Fibroblast of the conjunctiva (primary cell): ENCODE measurements around the gene TRIM37.
"Not testable (repeated sequence)": the region's sequence is repeated elsewhere in the genome, so short reads cannot be mapped to it uniquely, and the experiment has no call there.

Experiments used
- DNase-seq: peaks from one replicate; pipeline ENCODE4 v3.0.0-alpha.2; 2010; ENCODE audit warnings: low read depth

The TRIM37 gene

DNA sequence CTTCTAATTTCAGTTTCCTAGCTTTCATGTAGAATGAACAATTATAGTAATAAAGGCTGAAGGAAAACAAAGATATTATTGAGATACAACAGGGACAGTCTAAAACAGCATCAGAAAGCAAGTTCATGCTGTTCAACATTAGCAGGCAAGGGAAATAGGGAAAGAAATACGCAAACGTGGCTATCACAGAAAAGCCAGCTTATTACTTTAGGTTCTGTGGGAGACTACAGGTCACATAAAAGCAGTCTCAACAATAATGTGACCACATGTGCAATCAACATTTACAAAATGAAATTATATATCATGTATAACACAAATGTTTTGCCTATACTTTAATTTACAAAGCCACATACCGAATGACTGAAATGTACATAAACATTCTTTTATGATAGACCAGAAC, 4.9 kb upstream of the TRIM37 start:
- no peak for DNase-seq

- DNase-seq: no peak
Observed at GRCh38 chr17:59110973-59111372, 4.3 kb upstream of the TRIM37 start.

DNA sequence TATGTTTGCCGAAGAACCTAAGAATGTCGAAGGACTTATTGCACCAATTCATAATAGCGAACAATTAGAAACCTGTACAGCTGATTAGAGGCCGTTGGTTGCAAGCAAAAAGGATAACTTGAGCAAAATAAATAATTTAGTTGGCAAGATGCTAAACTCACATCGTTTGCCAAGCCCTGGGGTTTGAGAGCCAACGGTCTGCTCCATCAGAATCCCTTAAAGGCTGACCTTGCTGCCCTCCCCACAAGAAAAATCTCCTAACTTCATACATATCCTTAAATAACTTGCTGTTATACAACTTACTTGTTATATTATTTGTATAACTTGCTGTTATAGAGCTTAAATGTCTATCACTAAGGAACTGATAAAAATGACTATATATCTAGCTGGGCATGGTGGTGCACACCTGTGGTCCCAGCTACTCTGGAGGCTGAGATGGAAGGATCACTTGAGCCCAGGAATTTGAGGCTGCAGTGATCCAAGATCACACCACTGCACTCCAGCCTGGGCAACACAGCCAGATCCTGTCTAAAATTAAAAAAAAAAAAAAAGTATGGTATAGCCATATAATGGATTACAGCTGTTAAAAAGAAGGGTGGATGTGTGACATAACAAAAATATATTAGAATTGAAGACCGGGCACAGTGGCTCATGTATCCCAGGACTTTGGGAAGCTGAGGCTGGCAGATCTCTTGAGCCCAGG, 1.9 kb upstream of the TRIM37 start:
- no peak for DNase-seq

DNA sequence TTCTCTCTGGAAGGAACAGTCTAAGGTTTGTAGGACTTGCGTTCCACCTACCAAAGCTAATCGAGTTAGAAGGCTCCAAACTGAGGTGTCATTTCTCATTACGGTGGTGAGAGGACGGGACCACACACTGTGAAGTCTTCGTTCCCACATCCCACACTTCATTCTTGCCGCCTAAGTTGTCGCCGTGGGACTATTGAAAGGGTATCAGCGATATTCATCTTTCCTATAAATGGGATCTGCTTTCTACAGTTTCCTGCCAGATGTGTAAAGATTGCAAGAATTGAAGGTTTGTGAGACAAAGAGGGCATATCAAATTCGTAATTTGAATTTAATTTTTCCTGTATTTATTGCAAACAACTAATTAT, 608 bp upstream of the TRIM37 start:
- no peak for DNase-seq

- DNase-seq: peak; percentile 9
Observed at GRCh38 chr17:59105852-59106462, 723 bp downstream of the TRIM37 start.

GRCh38 chr17:59101178-59101577, 5.5 kb downstream of the TRIM37 start:
- no peak for DNase-seq

GRCh38 chr17:59097876-59098275, 8.8 kb downstream of the TRIM37 start:
- no peak for DNase-seq

GRCh38 chr17:59094861-59095530, 11.7 kb downstream of the TRIM37 start:
- no peak for DNase-seq

DNA sequence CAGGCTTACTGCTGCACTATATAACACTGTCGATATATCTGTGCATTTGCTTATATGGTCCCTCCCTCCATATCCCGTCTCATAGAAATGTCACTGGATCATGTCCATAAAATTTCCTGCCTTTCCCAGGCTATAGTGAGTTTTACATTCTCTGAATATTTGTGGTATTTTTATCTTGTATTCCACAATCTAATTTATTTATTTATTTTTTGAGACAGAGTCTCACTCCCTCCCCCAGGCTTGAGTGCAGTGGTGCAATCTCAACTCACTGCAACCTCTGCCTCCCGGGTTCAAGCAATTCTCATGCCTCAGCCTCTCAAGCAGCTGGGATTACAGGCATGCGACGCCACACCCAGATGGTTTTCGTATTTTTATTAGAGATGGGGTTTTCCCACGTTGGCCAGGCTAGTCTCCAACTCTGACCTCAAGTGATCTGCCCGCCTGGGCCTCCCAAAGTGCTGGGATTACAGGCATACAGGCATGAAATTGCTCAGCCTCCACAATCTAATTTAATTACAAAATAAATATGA, 12.9 kb downstream of the TRIM37 start:
- DNase-seq: peak; percentile 70

- no peak for DNase-seq
Observed at GRCh38 chr17:59093145-59093701, 13.5 kb downstream of the TRIM37 start.

GRCh38 chr17:59090593-59090992, 16.1 kb downstream of the TRIM37 start:
- DNase-seq: not testable (repeated sequence)

- DNase-seq: no peak
Observed at GRCh38 chr17:59084154-59084553, 22.5 kb downstream of the TRIM37 start.

DNA sequence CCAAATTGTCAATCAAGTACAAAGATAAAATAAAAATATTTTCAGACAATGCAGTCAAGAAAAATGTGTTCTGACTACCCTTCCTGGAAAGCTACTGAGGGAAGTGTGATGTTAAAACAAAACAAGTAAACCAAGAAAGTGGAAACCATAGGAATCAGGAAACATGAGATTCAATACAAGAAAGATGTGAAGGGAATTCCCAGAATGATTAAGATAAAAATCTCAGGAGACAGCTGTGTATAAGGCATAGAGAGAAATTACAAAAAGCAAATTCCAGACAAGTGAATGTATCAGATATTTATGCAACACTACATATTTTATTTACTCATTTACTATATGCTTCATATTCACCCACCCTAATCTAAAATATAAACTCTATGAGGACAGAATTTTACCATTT, 32.2 kb downstream of the TRIM37 start:
- DNase-seq: no peak

- DNase-seq: no peak
Observed at GRCh38 chr17:59073972-59074371, 32.7 kb downstream of the TRIM37 start.

GRCh38 chr17:59069856-59070255, 36.8 kb downstream of the TRIM37 start:
- DNase-seq: no peak

GRCh38 chr17:59067756-59068155, 38.9 kb downstream of the TRIM37 start:
- DNase-seq: no peak

GRCh38 chr17:59067340-59067739, 39.3 kb downstream of the TRIM37 start:
- DNase-seq: no peak

DNA sequence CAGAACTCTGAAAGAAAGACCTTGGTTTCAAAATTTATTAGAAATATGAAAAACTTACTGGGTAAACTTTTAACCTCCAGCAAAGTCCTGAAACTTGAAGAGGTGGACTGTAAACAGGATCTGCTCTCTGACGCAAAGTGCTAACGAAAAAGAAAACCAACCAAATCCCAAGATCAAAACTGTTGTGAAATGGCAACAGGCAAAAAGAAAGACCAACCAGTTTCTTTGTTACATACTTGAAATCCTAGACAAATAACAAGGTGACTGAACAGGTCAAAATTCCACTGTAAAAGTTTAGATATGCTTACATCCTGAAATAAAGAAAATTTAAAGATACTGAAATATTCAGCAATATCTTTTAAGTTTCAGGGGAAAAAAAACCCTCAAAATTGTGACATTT, 44.2 kb downstream of the TRIM37 start:
- no peak for DNase-seq

DNA sequence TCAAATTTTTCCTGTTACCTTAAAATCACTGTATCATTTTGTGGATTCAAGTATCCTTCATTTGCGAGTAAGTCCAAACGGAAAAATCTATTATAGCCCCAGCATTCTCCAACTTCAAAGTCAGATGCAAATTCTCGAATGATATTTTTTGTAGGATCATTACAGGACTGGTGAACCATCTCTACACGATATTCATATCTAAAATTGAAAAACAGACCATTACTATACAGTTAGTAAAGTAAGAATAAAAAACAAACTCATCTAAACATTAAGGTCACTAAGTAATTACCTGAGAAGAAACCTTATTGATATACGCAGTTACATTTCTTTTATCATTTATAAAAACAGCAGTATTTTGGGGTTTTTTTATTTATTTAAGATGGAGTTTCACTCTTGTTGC, 49.8 kb downstream of the TRIM37 start:
- DNase-seq: no peak

DNA sequence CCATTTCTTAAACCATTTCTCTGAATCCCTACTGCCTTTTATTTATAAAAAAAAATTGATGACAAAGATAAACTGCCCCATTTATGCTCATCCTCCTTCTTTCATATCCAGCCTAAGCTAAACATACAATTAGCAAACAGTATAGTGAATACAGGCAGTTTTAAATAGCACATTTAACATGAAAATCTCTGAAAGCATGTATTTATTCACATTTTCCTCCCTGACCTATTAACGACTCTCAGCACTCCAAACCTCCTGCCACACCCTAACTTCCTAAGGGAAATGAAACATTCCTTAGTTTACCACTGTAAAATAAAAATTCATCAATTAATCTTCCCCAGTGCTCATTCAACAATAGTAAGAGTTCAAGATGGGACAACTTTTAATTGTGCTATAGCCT, 56.9 kb downstream of the TRIM37 start:
- DNase-seq: no peak

- no peak for DNase-seq
Observed at GRCh38 chr17:59047616-59048015, 59.1 kb downstream of the TRIM37 start.

GRCh38 chr17:59046192-59046591, 60.5 kb downstream of the TRIM37 start:
- DNase-seq: no peak

DNA sequence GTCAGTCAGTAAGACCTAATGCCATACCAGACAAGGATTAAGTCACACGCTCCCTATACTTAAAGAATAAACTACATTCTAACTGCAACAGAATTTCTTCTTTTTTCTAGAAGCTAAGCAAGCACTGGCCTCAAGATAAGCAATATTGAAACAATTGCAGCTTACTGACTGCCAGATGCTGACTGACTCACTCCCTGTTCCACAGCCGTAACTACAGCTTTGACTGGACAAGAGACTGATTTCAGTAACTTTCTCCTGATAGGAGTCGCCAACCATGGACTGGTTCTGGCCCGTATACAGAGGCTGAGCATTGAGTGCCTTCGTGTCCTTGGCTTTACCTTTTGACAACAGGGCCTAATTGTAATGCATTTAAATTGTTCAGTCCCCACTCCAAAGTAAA, 67.9 kb downstream of the TRIM37 start:
- no peak for DNase-seq
